ENCODE results near the gene WRNIP1. TPM values are rescaled to one million over a fixed set of nuclear protein-coding genes. Genes with fewer than 3 reads are reported as not detected.

Gene WRNIP1
- total and polyA plus RNA-seq, 12 donors, result 27.7 to 82.2 (median 53.8) TPM

DNA sequence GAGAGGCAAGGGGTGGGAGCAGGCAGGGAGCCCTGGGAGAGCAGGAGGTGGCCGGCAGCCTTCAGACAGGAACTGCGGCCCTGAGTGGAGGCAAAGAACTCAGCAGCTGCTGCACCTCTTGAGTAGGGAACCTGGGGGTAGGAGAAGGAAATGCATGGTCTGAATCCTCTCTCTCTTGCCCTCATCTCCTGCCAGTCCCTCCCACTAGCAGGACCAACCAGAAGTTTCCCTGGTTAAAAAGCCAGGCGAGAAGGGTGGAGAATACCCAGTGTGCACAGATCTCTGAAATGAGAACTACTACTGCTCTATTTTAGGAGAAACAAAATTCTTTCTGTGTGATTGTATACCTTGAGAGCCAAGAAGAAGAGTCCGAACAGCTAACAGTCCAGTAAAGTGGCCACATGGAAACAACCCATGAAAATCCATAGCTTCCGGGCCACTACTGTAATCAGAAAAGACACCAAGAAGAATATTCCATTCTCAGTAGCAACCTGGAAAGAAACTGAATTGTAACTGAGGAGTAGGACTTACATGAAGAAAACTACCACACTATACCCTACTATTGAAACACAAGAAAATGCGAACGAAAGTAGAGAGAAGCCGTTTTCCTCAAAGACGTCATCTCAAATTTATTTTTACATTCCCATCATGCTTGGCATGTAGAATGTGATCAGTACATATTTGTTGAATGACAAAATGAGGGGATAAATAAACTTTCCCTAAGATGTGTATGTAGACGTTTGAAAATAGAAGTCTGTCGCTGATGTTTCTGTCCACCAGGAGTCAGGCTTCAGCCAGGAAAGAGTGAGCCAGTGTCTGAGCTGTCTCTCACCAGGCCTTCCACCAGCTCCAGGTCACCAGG, 25.6 kb downstream of the WRNIP1 start:
- intact Hi-C loops (cut with DNase I), result loop anchor here in 1 of 2 donors (5.0 kb wide), 1 partner anchor 51 kb away; the partner anchor contains the start of gene SERPINB1
- peak; percentile 59 to 88 (median 72) for DNase-seq
- Histone ChIP-seq H3K9me3 (replicated peaks in 1 of 3) (no peaks in the 10 kb centered on the region), H3K4me1 (replicated peaks in 1 of 2) (no peaks in the 10 kb centered on the region), H3K27me3 (no peaks in the 10 kb centered on the region), H3K36me3 (replicated peaks in 1 of 2) (no peaks in the 10 kb centered on the region), H3K27ac (peak overlapping the region in 1 of 5 donors; percentile 15), H3K4me3 (no peak overlapping the region)
- 55 to 64% (median 58%) methylated on average over 11 of the region's 11 CpGs for WGBS, 4 donors
- TF ChIP-seq POLR2A (IDR thresholded peaks at IDR 0.05), result no peak
- peak; percentile 45 to 87 (median 79) for TF ChIP-seq CTCF (IDR thresholded peaks at IDR 0.05)

- TF ChIP-seq CTCF (IDR thresholded peaks at IDR 0.05), result no peak
- no peak for TF ChIP-seq POLR2A (IDR thresholded peaks at IDR 0.05)
- intact Hi-C loops (cut with DNase I), result loop anchor here in 1 of 2 donors (5.0 kb wide), 1 partner anchor 51 kb away; the partner anchor contains the start of gene SERPINB1
- Histone ChIP-seq H3K4me1 (replicated peaks in 1 of 2) (no peaks in the 10 kb centered on the region), H3K9me3 (replicated peaks in 1 of 3) (no peaks in the 10 kb centered on the region), H3K36me3 (replicated peaks in 1 of 2) (no peaks in the 10 kb centered on the region), H3K27ac (no peak overlapping the region), H3K4me3 (no peak overlapping the region), H3K27me3 (no peaks in the 10 kb centered on the region)
- DNase-seq, result no peak
- WGBS, 4 donors, result 64 to 68% (median 67%) methylated on average over 4 of the region's 4 CpGs
Observed at GRCh38 chr6:2791450-2791974, 26.3 kb downstream of the WRNIP1 start.

GRCh38 chr6:2792330-2793110, 27.3 kb downstream of the WRNIP1 start:
- Histone ChIP-seq H3K27me3 (no peaks in the 10 kb centered on the region), H3K27ac (no peak overlapping the region), H3K9me3 (replicated peaks in 1 of 3) (no peaks in the 10 kb centered on the region), H3K36me3 (replicated peaks in 1 of 2) (no peaks in the 10 kb centered on the region), H3K4me3 (no peak overlapping the region), H3K4me1 (replicated peaks in 1 of 2) (no peaks in the 10 kb centered on the region)
- peak in 1 of 7 donors; percentile 8 for DNase-seq
- TF ChIP-seq CTCF (IDR thresholded peaks at IDR 0.05) (no peak), POLR2A (IDR thresholded peaks at IDR 0.05) (no peak)
- intact Hi-C loops (cut with DNase I), result loop anchor here in 1 of 2 donors (5.0 kb wide), 1 partner anchor 50 kb away; the partner anchor contains the start of gene SERPINB1
- 89 to 94% (median 94%) methylated on average over 15 to 17 of the region's 17 CpGs for WGBS, 4 donors
